LNCaP clone FGC (cell line): Measurements from ENCODE around the gene DEPDC5.
"Not testable (repeated sequence)": the region's sequence is repeated elsewhere in the genome, so short reads cannot be mapped to it uniquely, and the experiment has no call there.

Experiments
- DNase-seq: peaks from one replicate; pipeline ENCODE4 v3.0.0-alpha.2; 2011; ENCODE audit warnings: low read depth
- H3K4me3 ChIP-seq: 2 replicates; pipeline ENCODE4 v1.5.1; 2011; ENCODE audit warnings: mild to moderate bottlenecking, low read depth, low read length, control low read depth
- CTCF ChIP-seq: IDR thresholded peaks from 2 replicates; pipeline ENCODE4 v1.5.1; 2012; ENCODE audit warnings: mild to moderate bottlenecking; ENCODE audit not compliant: control insufficient read depth, insufficient read depth; ENCODE audit errors: extremely low read depth

The DEPDC5 gene

DNA sequence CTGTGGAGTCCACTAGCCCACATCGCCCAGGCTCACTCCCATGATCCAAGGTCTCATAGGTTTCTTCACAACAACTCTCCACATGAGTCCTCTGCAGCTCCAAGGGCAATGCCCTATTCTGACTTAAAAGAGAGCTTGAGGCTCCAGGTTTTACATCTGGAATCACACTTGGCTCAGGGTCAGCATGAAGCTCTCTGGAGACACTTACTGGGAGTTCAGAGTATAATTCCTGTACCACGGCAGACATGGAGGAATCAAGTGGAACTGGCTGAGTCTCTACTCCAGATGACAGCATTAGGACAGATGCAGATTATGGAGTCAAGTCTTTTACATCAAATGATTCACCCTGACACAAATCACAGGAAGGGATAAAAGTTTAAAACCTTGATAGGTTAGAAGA lies 15.3 kb upstream of the DEPDC5 start:
- H3K4me3 ChIP-seq: no peak overlapping the region
- TF ChIP-seq CTCF: no peak
- no peak for DNase-seq

GRCh38 chr22:31739795-31740201 lies 14.0 kb upstream of the DEPDC5 start:
- H3K4me3 ChIP-seq: no peak overlapping the region
- no peak for DNase-seq
- TF ChIP-seq CTCF: no peak

GRCh38 chr22:31740314-31740713 lies 13.5 kb upstream of the DEPDC5 start:
- not testable (repeated sequence) for H3K4me3 ChIP-seq, DNase-seq

- TF ChIP-seq CTCF: no peak
- H3K4me3 ChIP-seq: no peak overlapping the region
- no peak for DNase-seq
Observed at GRCh38 chr22:31742115-31742514, 11.7 kb upstream of the DEPDC5 start.

DNA sequence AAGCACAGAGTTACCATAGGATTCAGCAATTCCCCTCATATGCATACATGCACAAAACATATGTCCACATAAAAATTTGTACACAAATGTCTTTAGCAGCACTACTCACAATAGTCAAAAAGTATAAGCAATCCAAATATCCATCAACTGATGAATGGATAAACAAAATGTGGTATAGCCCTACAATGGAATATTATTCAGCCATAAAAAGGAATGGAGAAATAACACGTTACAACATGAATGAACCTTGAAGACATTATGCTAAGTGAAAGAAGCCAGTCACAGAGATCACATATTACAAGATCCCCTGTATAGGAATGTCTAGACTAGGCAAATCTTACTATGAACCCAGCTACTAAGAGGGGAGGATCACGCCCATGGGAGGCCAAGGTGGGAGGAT lies 11.1 kb upstream of the DEPDC5 start:
- no peak for DNase-seq
- H3K4me3 ChIP-seq: no peak overlapping the region
- TF ChIP-seq CTCF: no peak

- H3K4me3 ChIP-seq: no peak overlapping the region
- no peak for TF ChIP-seq CTCF
- DNase-seq: no peak
Observed at GRCh38 chr22:31743871-31744270, 9.9 kb upstream of the DEPDC5 start.

GRCh38 chr22:31747441-31747840 lies 6.4 kb upstream of the DEPDC5 start:
- no peak overlapping the region for H3K4me3 ChIP-seq
- no peak for TF ChIP-seq CTCF
- DNase-seq: no peak

DNA sequence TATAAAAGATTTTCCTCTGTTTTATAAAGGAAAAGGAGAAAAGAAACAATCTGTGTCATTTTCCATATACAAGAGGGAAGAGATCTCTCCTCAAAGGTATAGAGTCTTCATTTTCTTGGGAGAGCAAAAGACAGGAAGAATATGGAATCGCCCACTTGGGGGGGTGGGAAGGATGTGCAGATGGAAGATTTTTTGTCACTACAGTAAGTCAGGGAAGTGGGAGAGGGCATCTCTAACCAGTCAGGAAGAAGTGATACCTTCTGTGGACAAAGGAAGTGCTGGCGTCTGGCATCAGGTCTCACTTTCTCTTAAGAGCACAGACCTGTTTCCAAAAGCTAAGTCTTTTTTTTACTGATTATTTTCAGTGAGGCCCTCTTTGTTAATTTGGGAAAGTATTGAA lies 5.3 kb upstream of the DEPDC5 start:
- H3K4me3 ChIP-seq: peak overlapping the region; percentile 96
- TF ChIP-seq CTCF: no peak
- no peak for DNase-seq
